HCT116 (cell line): ENCODE results near the gene TMEM151A. TPM values are rescaled to one million over a fixed set of nuclear protein-coding genes. Genes with fewer than 3 reads are reported as not detected.

Experiments
- ATAC-seq: fragments of 200-7000 bp; cut with Tn5 transposase; 2 replicates; pipeline ENCODE4 v1.9.1; 2020; ENCODE audit warnings: mild to moderate bottlenecking, moderate library complexity
- BruUV-seq: library from RNA; stranded (reverse); fragments of 400-500 nt; replicated peaks from 2 replicates; lab custom pipeline; 2021; lab: Mats Ljungman, UMichigan
- CTCF ChIA-PET: fragments of 300-600 bp; sonication (Branson Sonifier 250); formaldehyde crosslinking; loops from one replicate; lab custom pipeline; 2021; ENCODE audit warnings: antibody characterized with exemption; lab: Charles Lee
- POLR2A ChIA-PET: fragments of 300-600, 350-600 bp; sonication (Branson Sonifier 250); formaldehyde crosslinking; loops from one replicate; lab custom pipeline; 2021; ENCODE audit warnings: antibody characterized with exemption; lab: Charles Lee
- RAD21 ChIA-PET, 2 experiments: fragments of 300-600 bp; sonication (Branson Sonifier 250); formaldehyde crosslinking; loops; one replicate each; lab custom pipeline; 2023; ENCODE audit warnings: low total read pairs in 2 of 2; ENCODE audit not compliant: uncharacterized antibody in 2 of 2, unreplicated experiment in 2 of 2, low non-redundant PET in 1 of 2; lab: Charles Lee
- DNase-seq: peaks from one replicate; pipeline ENCODE4 v3.0.0-alpha.2; 2010; ENCODE audit warnings: low read depth, low spot score
- H2AFZ ChIP-seq: fragments of 200-600 bp; shearing (Covaris generic), sonication (generic); 2 replicates; pipeline ENCODE4 v1.6.1; 2017; ENCODE audit warnings: low read depth, mixed run types, mixed read lengths, antibody characterized with exemption, low read length; ENCODE audit not compliant: poor library complexity, severe bottlenecking
- H3K27ac ChIP-seq: 2 replicates; pipeline ENCODE4 v1.5.1; 2012; ENCODE audit warnings: low read depth, low read length
- H3K27me3 ChIP-seq: fragments of 200-600 bp; sonication (generic); 2 replicates; pipeline ENCODE4 v1.6.1; 2016; ENCODE audit warnings: mixed run types, low read length, mixed read lengths; ENCODE audit not compliant: insufficient read depth
- H3K36me3 ChIP-seq, 2 experiments: fragments of 200-500 bp in 1 of 2; fragments of 200-600 bp in 1 of 2; sonication (Bioruptor generic) in 1 of 2; sonication (generic) in 1 of 2; 2 replicates each; pipeline versions ENCODE4 v1.5.1 to v1.6.1; 2014 to 2016; ENCODE audit warnings: low read length in 2 of 2, inconsistent platforms in 1 of 2, mixed read lengths in 1 of 2, mixed run types in 1 of 2; ENCODE audit not compliant: insufficient read depth in 2 of 2, control insufficient read depth in 1 of 2
- H3K4me1 ChIP-seq, 2 experiments: fragments of 200-600 bp in 1 of 2; sonication (generic) in 1 of 2; 2 replicates each; pipeline versions ENCODE4 v1.5.1 to v1.6.1; 2012 to 2017; ENCODE audit warnings: low read length in 2 of 2, inconsistent platforms in 1 of 2, mild to moderate bottlenecking in 1 of 2, mixed read lengths in 1 of 2, mixed run types in 1 of 2, moderate library complexity in 1 of 2; ENCODE audit not compliant: insufficient read depth in 2 of 2, control insufficient read depth in 1 of 2
- H3K4me2 ChIP-seq: fragments of 200-600 bp; sonication (generic); 2 replicates; pipeline ENCODE4 v1.6.1; 2017; ENCODE audit warnings: mixed run types, low read length, mixed read lengths
- H3K4me3 ChIP-seq, 2 experiments: fragments of 200-600 bp in 1 of 2; sonication (generic) in 1 of 2; replicated peaks in 1 of 2; 2 replicates each; pipeline ENCODE4 v1.5.1; 2011 to 2016; ENCODE audit warnings: low read length in 2 of 2, control low read depth in 1 of 2, low read depth in 1 of 2, mild to moderate bottlenecking in 1 of 2, mixed read lengths in 1 of 2, mixed run types in 1 of 2
- H3K79me2 ChIP-seq: fragments of 200-600 bp; sonication (generic); 2 replicates; pipeline ENCODE4 v1.6.1; 2017; ENCODE audit warnings: mild to moderate bottlenecking, mixed run types, low read length, moderate library complexity, mixed read lengths; ENCODE audit not compliant: insufficient read depth
- H3K9ac ChIP-seq: fragments of 200-600 bp; sonication (generic); 2 replicates; pipeline ENCODE4 v1.6.1; 2016; ENCODE audit warnings: low read length, mixed read lengths
- H3K9me2 ChIP-seq: fragments of 200-600 bp; sonication (generic), shearing (Covaris generic); 2 replicates; pipeline ENCODE4 v1.6.1; 2017; ENCODE audit warnings: mixed run types, mild to moderate bottlenecking, moderate library complexity; ENCODE audit not compliant: insufficient read depth
- H3K9me3 ChIP-seq, 2 experiments: fragments of 200-500 bp in 1 of 2; fragments of 200-600 bp in 1 of 2; sonication (Bioruptor generic) in 1 of 2; sonication (generic) in 1 of 2; 2 replicates each; pipeline ENCODE4 v1.6.1; 2014 to 2017; ENCODE audit warnings: low read length in 2 of 2, mixed read lengths in 2 of 2, inconsistent platforms in 1 of 2, low read depth in 1 of 2, mild to moderate bottlenecking in 1 of 2, mixed run types in 1 of 2, moderate library complexity in 1 of 2; ENCODE audit not compliant: control insufficient read depth in 1 of 2, insufficient read depth in 1 of 2
- H4K20me1 ChIP-seq: fragments of 200-600 bp; sonication (generic), shearing (Covaris generic); 2 replicates; pipeline ENCODE4 v1.6.1; 2017; ENCODE audit warnings: mixed run types, mild to moderate bottlenecking, moderate library complexity; ENCODE audit not compliant: insufficient read depth
- ATF3 ChIP-seq: IDR thresholded peaks from 2 replicates; pipeline ENCODE4 v1.6.1; 2012
- CBX3 ChIP-seq: IDR thresholded peaks from 2 replicates; pipeline ENCODE4 v1.6.1; 2012; ENCODE audit warnings: low read depth
- ELF1 ChIP-seq: IDR thresholded peaks from 2 replicates; pipeline ENCODE4 v1.6.1; 2012; ENCODE audit warnings: low read depth, borderline replicate concordance
- EZH2 ChIP-seq: fragments of 200-600 bp; sonication (generic); IDR thresholded peaks from 2 replicates; pipeline ENCODE4 v1.6.1; 2017; ENCODE audit warnings: antibody characterized with exemption, mixed run types
- EZH2phosphoT487 ChIP-seq: fragments of 200-600 bp; IDR thresholded peaks from 2 replicates; pipeline ENCODE4 v1.6.1; 2018; ENCODE audit warnings: antibody characterized with exemption, borderline replicate concordance
- FOSL1 ChIP-seq: IDR thresholded peaks from 2 replicates; pipeline ENCODE4 v1.6.1; 2012; ENCODE audit warnings: low read depth
- JUND ChIP-seq: IDR thresholded peaks from 2 replicates; pipeline ENCODE4 v1.6.1; 2012
- MAX ChIP-seq: IDR thresholded peaks from 2 replicates; pipeline ENCODE4 v1.6.1; 2012
- POLR2A ChIP-seq: IDR thresholded peaks from 2 replicates; pipeline ENCODE4 v1.7.0; 2011; ENCODE audit warnings: borderline replicate concordance; ENCODE audit not compliant: insufficient read depth, insufficient read length; ENCODE audit errors: extremely low read depth
- POLR2AphosphoS5 ChIP-seq: IDR thresholded peaks from 2 replicates; pipeline ENCODE4 v1.6.1; 2011; ENCODE audit warnings: mild to moderate bottlenecking, low read depth, low read length, moderate library complexity
- RAD21 ChIP-seq: IDR thresholded peaks from 2 replicates; pipeline ENCODE4 v1.6.1; 2012; ENCODE audit warnings: low read depth, mild to moderate bottlenecking
- REST ChIP-seq: IDR thresholded peaks from 2 replicates; pipeline ENCODE4 v1.6.1; 2012; ENCODE audit warnings: low read depth
- SP1 ChIP-seq: IDR thresholded peaks from 2 replicates; pipeline ENCODE4 v1.6.1; 2012; ENCODE audit warnings: low read depth
- SRF ChIP-seq: IDR thresholded peaks from 2 replicates; pipeline ENCODE4 v1.6.1; 2012; ENCODE audit warnings: low read depth
- TCF7L2 ChIP-seq: IDR thresholded peaks from 2 replicates; pipeline ENCODE4 v1.7.0; 2011; ENCODE audit warnings: borderline replicate concordance, inconsistent platforms; ENCODE audit not compliant: insufficient read depth, insufficient read length; ENCODE audit errors: extremely low read depth
- YY1 ChIP-seq: IDR thresholded peaks from 2 replicates; pipeline ENCODE4 v1.6.1; 2011; ENCODE audit warnings: low read length, low read depth, moderate library complexity, mild to moderate bottlenecking; ENCODE audit not compliant: insufficient replicate concordance; ENCODE audit errors: extremely low read depth
- ZBTB33 ChIP-seq: IDR thresholded peaks from 2 replicates; pipeline ENCODE4 v1.6.1; 2011; ENCODE audit warnings: mild to moderate bottlenecking, low read length, moderate library complexity; ENCODE audit not compliant: insufficient replicate concordance; ENCODE audit errors: extremely low read depth
- ZFX ChIP-seq: fragments of 450-650 bp; IDR thresholded peaks from 2 replicates; pipeline ENCODE4 v1.6.1; 2017
- ZNF274 ChIP-seq: fragments of 200-500 bp; sonication (Bioruptor generic); IDR thresholded peaks from 2 replicates; pipeline ENCODE4 v1.6.1; 2014; ENCODE audit warnings: mild to moderate bottlenecking, low read depth, low read length, inconsistent platforms
- intact Hi-C: fragments of 100-400 bp; cut with micrococcal nuclease; formaldehyde crosslinking; loops from 2 replicates; pipeline ENCODE4 v1.10.0; 2022
- total RNA-seq: library from RNA; stranded (reverse); gene quantifications from one replicate; pipeline ENCODE4 v1.2.1, GENCODE V29; 2021; ENCODE audit not compliant: unreplicated experiment
- TF ChIP-seq, protein P1 (sequence below), 3 experiments: fragments of 200-600 bp in 1 of 3; sonication (generic) in 1 of 3; IDR thresholded peaks in 2 of 3; conservative IDR thresholded peaks in 1 of 3; 2 replicates each; pipeline ENCODE4 v1.5.1; 2012 to 2017; ENCODE audit warnings: low read depth in 2 of 3, low read length in 2 of 3, antibody characterized with exemption in 1 of 3, borderline replicate concordance in 1 of 3, control low read depth in 1 of 3, mild to moderate bottlenecking in 1 of 3, mixed read lengths in 1 of 3, mixed run types in 1 of 3, moderate library complexity in 1 of 3; ENCODE audit not compliant: insufficient read depth in 1 of 3

TMEM151A gene
- total RNA-seq, 1 experiment from 2014 or later = 5.9 TPM

DNA sequence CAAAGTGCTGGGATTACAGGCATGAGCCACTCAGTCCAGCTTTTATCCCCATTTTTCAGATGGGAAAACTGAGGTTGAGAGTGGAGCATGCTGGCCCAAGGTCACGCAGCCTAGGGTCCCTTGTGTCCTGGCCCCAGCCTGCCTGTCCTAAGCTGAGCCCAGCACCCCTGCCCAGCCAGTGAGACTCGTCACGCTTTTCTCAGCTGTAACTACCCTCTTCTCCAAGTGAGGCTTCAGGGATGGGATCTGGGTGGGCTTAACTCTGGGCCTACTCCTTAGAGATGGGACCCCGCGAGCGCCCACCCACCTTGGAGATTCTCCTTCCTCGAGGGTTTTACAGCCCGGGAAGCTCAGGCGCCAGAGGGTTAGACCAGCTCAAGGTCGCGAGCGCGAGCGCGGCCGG, 390 bp upstream of the TMEM151A start:
- POLR2A ChIA-PET = interaction anchor here (1.3 kb wide), 1 partner anchor 21 kb away, joined by 7 read pairs; no protein-coding TSS in a partner anchor
- no peaks in the 10 kb centered on the region for H3K36me3 ChIP-seq
- H3K79me2 ChIP-seq = peaks cover 19% of the 10 kb centered on the region
- RAD21 ChIA-PET = no interaction called here
- BruUV-seq = no TSS peak
- no peak for DNase-seq
- H3K27ac ChIP-seq = no peak overlapping the region; the same call in 1 of the 2 replicates
- peaks cover 22 to 45% of the 10 kb centered on the region in 2 experiments for H3K4me1 ChIP-seq
- H4K20me1 ChIP-seq = no peaks in the 10 kb centered on the region
- H2AFZ ChIP-seq = peak overlapping the region; percentile 35
- H3K4me2 ChIP-seq = peak overlapping the region; percentile 99
- TF ChIP-seq ZBTB33 (no peak), CBX3 (no peak), FOSL1 (no peak), TCF7L2 (no peak), ZFX (no peak), ZNF274 (no peak), ATF3 (no peak), RAD21 (no peak), SRF (no peak), EZH2 (no peak), SP1 (no peak), EZH2phosphoT487 (no peak), POLR2AphosphoS5 (no peak), JUND (no peak), MAX (no peak), ELF1 (no peak), YY1 (no peak), REST (no peak), POLR2A (no peak)
- TF ChIP-seq, protein P1, sequence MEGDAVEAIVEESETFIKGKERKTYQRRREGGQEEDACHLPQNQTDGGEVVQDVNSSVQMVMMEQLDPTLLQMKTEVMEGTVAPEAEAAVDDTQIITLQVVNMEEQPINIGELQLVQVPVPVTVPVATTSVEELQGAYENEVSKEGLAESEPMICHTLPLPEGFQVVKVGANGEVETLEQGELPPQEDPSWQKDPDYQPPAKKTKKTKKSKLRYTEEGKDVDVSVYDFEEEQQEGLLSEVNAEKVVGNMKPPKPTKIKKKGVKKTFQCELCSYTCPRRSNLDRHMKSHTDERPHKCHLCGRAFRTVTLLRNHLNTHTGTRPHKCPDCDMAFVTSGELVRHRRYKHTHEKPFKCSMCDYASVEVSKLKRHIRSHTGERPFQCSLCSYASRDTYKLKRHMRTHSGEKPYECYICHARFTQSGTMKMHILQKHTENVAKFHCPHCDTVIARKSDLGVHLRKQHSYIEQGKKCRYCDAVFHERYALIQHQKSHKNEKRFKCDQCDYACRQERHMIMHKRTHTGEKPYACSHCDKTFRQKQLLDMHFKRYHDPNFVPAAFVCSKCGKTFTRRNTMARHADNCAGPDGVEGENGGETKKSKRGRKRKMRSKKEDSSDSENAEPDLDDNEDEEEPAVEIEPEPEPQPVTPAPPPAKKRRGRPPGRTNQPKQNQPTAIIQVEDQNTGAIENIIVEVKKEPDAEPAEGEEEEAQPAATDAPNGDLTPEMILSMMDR (IDR thresholded peaks at IDR 0.05 in 2 of 3, conservative IDR thresholded peaks at IDR 0.05 in 1 of 3; ENCODE audit: borderline replicate concordance in 1 of 3, insufficient read depth in 1 of 3, low read depth in 2 of 3, low read length in 2 of 3) = no peak
- no peaks in the 10 kb centered on the region for H3K9me2 ChIP-seq
- intact Hi-C loops = no loop called here
- no peaks in the 10 kb centered on the region for H3K27me3 ChIP-seq
- peak overlapping the region; percentile 36 to 67 for H3K4me3 ChIP-seq
- no peak for ATAC-seq
- CTCF ChIA-PET = interaction anchor here (1.0 to 1.8 kb wide), 2 partner anchors 9 to 20 kb away, joined by 4 to 10 read pairs; no protein-coding TSS in a partner anchor
- no peaks in the 10 kb centered on the region for H3K9me3 ChIP-seq
- peak overlapping the region; percentile 39; the same call in 1 of the 2 replicates for H3K9ac ChIP-seq
